ENCODE results near the gene TRAPPC1.
A peak's percentile ranks its signal among the peaks of the same experiment; 100 is the strongest.

The TRAPPC1 gene

DNA sequence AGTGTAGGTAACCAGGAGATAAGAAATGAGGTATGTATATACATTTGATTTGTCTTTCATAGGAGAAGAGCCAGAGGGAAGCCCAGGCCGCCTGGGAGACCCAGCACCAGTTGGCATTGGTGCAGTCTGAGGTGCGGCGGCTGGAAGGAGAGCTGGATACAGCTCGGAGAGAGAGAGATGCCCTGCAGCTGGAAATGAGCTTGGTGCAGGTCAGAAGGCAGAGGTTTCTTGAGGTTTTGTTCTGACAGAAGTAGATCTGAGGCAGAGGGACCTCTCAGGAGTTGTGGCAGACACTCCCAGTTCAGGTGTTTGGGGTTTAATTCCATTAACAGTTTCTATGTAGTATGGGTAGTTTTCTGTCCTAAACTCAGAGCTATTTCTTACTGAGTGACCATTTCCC lies 8.3 kb upstream of the TRAPPC1 start:
- no peak for DNase-seq

DNA sequence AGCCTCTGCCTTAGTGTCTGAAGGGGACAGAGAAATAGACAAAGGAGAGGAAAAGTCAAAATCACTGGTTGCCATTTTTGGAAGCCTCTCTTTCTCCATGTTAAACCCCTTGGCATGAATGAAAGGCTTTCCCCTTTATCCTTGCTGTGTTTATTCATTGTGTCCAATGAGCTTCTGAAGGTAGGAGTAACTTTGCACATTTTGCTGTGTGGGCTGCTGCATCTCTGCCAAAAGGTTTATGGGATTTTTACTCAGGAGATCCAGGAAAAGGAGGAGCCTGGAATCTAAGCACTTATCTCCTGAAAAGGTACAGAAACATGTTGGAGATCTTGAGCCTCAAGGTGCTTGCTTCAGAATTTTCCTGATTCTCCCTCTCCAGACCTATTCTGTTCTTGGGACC lies 4.1 kb upstream of the TRAPPC1 start:
- no peak for DNase-seq

DNA sequence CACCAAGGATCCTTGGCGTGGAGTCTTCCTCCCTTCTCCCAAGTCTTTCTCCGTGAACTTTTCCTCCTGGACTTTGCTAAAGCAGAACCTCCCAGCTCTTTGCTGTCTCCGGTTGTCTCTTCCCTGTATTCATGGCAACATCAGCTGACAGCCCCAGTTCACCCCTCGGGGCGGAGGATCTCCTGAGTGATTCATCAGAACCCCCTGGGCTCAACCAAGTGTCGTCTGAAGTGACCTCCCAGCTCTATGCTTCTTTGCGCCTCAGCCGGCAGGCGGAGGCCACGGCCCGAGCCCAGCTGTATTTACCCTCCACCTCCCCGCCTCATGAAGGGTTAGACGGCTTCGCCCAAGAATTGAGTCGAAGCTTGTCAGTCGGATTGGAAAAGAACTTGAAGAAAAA lies 1.2 kb upstream of the TRAPPC1 start:
- DNase-seq, result peak; percentile 30

DNA sequence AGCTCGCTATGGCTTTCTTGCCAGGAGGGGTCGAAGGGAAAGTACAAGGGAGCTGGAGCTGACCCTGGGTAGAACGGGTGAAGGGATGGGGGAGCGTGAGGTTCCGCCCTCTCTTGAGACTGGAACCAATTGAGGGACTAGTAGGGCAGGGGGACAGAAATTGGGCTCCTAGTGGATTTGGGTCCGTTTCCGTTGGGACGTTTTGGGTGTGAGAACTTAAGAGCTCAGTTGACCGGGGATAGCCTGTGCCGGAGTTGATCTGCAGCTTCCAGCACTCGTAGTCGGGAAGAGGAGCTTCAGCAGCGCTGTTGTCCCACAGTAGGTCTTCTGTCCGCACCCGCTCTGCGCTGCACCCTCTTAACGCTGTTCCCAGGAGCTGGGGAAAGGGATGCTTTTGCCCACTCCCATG lies 741 bp upstream of the TRAPPC1 start:
- no peak for DNase-seq

DNA sequence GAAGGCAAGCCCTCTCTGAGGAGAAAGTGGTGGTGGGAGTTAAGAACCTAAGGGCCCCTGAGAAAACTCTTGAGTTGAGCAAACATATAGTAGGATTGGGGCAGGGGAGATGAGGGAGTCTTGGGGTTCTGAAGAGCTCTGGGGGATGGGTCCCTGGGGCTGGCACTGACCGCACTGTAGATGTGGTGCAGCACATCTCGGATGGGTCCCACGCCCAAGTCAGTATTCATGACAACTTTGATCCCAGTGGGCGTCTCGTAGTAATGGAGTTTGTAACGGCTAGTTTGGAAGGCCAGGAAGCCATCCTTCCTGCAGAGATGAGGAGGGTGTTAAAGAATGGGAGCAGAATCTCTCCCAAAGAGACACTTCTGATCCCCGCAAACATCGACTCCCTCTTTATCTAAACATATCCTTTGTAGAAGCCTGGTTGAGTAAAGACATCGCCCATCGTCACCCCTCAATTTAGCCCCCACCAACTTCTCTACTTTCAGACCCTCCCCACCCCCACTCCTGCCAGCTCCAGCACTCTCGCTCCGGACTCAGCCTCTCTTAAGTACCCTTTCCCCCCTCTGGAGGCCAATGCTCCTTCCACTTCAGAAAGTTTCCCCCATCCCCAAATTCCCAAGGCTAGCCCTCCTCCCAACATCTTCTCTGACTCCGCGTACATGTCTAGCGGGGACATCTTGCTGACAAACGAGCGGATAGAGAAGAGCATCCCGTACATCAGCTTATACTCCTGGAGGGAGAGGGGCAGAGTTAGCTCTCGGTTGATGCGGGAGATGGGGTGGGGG lies 710 bp downstream of the TRAPPC1 start:
- no peak for DNase-seq

DNA sequence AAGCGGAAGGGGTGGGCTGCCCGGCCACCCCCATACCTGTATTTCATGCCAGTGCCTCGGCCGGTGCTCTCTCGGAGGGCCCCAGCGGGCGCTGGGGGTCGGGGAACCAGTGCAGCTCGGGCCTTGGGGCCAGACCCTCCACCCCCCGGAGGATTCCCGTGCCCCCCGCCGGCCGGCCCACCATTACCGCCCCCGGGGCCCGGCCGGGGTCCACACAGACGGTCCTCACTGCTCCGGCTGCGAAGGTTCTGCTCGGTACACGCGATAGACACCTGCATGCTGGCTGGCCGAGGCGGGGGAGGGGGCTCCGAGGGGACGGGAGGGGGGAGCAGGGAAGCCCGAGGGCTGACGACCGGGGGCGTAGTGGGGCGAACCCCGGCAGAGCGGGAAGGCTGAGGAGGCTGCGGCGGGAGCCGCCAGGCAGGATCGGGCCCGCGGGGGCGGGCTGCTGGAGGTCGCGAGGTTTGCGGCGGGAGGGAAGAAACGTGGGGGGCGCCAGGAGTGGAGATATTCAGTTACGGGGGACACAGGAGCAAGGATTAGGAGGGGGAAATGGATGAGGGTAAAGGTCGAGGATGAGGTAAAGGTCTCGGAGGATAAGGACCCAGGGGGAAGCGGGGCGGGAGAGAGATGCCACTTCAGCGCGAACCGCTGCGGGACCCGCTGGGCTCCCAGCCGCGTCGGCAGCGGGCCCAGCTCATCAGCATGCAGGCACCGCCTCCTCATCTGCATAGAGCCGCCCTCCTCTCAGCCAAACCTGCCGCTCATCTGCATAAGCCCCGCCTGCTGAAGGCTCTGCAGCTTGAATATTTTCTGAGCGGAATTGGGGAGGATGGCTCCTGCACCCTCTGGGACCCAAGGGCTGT lies 2.4 kb downstream of the TRAPPC1 start, which contains the start of gene KCNAB3:
Gene KCNAB3 (minus strand): TSS at position 699 of the 866 bp plus-strand sequence. CDS start 421 bp downstream, at position 278.
- peak; percentile 67 for DNase-seq

DNA sequence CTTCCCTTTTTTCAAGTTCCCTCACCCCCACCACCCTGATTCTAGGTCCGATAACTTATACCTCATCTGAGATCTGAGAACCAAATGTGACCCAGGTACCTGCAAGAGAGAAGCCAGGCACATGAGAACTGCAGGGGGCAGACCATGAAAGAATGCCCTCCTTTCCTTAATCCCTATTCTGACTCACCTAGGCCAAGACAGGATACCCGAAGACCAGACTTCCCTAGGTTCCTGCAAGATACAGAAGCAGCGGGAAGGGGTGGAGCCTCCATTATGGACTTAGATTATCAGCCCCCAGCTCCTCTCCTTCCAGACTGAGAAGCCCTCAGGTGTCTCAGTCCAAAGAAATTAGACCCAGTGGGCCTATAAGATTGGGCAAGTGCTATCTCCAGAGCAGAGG lies 4.2 kb downstream of the TRAPPC1 start:
- no peak for DNase-seq

DNA sequence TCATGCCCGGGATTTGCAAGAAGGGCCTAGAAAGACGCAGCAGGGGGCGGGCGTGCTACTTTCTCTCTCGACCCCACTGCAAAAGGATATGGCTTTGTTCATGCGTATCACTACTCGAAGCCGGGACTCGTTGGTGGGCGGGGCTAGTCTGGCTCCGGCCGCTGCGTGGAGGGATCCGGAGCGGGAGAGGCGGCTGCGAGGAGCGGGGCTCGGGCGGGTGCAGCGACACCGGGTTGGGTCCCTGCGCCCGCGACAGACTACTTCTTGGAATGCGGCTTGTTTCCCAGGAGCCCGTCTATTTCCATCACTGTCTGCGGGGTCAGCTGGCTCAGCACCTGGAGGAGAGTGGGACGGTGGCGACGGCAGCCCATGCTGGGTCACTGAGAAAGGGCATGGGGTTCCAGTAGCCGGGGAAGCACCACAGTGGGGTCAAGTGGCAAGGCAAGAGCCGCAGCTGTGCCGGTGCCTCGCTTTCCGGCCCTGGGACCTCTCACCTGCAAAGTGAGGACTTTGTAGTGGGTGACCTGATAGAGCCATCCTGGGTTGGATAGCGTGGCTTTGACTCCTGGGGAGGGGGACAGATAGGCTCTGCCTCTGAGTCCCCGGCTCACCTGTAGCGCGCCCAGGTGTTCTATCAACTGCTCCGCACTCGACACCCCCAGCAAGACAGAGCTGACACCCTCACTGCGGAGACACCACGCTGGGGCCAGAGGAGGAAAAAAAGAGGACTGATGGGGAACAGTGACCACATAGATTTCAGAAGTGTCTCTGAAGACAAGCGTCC lies 8.7 kb downstream of the TRAPPC1 start:
- DNase-seq, result peak; percentile 89

DNA sequence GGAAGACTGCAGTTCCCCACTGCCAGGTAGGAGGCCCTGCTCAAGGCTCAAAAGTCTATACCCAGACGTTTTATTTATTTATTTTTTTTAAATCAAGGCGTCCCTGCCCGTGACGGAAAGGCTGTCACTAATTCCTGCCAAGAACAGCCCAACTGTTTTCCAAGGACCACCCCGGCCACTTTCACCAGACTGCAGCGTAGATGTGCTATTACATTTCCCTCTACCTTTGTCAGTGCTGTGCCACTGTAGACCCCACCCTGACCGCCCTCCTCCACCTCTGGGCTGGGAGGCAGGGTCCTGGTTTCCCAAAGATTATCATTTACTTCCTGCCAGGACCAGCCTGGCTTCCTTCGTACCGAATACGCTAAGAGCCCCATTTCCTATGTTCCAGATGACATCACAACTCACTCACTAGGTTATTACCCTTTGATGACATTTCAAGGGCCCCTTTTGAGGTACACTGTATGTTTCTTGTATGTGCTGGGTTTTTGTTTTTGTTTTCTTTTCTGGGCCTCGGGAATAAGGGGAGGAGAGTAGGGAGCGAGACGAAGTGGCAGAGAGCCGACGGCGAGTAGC lies 9.4 kb downstream of the TRAPPC1 start:
- no peak for DNase-seq

DNA sequence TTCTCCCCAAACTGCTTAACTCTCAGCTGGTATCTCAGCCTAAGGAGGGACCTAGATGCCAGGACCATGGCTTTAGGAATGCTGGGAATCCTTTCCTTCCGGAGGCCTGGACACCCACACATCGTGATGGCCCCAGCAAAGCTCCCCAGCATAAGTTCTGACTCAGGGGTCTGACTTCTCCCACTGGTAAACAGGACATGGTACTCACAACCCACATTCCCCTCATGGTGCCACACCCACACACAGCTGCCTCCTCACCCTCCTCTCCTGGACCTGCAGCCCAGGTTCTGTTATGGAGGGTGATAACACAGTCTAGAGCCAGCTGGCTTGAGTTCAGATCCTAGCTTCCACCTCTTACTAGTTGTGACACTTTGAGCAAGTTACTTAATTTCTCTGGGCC lies 14.9 kb downstream of the TRAPPC1 start:
- DNase-seq, result no peak

DNA sequence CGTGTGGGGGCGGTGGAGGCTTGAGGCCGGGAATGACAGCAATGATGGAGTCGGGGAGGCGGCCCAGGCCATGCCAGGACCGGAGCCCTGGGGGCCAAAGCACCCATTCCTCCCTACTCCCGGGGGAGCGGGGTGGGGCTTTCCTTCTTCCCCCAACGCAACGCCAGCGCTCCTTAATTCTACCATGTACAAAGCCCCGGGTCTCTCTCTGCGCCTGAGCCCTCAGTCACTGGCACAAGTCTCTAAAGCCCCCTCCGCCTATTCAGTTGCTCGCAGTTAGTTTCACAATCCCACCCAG lies 15.4 kb downstream of the TRAPPC1 start:
- no peak for DNase-seq

DNA sequence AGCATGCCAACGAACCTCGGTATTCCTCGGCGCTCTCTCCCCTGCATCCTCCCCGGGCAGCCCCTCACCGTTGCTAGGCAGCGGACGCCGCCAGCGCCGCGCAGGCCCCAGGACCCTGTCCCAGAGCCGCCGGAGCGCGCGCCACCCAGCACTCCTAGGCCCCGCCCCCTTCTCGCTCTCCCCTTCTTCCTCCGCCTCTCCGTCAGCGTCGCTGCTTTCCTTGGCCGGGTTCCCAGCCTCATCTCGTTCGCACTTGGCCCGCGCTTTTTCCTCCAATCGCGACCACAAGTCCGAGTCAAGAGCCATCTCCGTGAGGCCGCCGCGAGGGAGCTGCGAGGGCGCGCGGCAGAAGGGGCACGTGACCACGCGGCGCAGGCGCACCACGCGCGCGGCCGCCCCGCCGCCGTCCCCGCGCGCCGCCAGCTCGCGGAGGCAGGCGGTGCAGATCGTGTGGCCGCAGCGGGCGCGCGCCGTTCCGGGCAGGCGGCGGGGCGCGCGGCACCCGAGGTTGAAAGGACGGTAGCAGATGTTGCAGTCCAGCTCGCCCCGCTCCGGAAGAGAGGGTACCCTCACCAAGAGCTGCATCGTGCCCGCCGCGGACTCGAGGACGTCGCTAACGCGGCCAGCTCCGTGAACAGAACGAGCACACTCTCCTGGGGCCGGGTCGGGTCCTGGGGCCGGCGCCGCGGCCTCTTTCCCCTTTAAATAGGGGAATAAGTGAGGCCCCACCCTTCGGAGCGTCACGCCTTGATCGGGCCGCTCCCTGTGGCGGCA lies 15.9 kb downstream of the TRAPPC1 start, which contains the start of gene RNF227:
Gene RNF227 (minus strand): TSS at position 679 of the 774 bp plus-strand sequence. CDS start 94 bp downstream, at position 585.
- DNase-seq, result peak; percentile 88

DNA sequence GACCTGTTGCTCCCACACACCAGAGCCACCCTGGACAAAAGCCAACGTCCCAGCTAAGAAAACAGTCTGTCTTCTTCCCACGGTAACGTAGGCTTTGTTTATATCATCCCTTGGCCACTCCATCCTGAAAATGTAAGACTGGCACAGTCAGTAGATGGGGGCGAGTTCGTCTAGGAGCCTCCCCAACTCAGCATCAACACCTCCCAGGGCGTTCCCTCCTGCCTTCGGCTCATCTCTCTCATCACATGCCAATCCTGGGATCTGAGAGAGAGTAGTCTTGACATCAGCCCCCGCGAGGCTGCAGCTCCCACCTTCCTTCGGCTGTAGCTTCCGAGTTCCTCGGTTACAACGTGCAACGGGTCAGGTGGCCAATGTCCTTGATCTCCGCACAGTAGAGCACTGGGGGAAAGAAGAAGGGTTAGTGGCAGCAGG lies 16.6 kb downstream of the TRAPPC1 start:
- no peak for DNase-seq

DNA sequence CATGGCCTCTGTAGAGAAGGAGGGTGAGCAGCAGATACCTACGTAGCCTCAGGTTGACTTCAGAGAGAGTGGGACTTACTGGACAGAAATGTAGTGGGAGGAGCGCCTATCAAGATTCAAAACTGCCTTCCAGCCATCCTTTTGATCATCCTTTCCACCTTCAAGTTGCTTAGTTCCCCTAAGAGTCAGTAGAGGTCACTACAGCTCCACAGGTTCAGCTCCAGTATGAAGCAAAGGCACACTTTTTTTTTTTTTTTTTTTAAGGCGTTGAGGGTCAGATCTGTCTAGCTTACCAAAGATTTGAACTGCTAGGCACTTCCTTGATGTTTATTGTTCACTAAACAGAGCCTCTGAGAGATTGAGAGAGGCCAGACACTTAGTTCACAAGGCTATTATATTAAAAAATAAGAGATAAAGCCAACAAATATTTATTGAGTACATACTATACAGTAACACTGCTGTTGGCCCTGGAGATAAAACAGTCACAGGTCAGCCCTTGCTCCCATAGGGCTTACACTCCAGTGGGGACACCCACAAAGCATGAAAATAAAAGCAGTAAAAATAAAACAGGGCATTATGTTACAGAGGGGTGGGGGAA lies 18.7 kb downstream of the TRAPPC1 start:
- DNase-seq, result peak; percentile 85

DNA sequence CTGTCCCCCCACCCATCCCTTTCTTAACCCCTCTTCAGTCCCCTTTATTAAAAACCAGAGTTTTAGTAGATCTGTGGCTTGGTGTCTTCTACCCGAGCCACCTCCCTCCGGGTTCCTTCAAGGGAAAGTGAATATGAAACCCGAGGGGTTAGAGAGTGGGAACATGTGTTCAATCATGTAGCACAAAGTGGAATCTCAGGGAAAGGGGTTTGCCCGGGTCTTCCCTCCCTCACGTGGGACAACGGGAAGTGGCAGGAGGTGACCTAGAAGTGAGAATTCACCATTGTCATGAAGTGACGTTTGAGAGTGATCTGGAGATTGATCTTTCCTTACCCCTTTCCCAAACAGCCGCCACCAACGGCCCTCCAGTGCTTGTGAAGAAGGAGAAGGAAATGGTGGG lies 20.6 kb downstream of the TRAPPC1 start:
- no peak for DNase-seq

DNA sequence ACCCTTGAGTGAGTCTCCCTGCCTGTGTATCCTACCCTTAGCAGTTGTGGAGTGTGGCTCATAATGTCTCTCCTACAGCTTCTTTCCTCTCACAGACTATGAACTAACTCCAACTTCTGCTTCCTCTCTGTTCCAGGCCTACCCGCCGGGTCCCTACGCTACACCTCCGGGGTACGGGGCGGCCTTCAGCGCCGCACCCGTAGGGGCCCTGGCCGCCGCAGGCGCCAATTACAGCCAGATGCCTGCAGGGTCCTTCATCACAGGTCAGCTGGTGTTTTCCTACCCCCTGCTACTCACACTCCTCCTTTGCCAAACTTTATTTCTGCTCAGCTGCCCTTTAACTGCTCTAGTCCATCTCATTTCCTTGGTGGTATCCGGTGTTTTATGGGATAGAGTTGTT lies 21.0 kb downstream of the TRAPPC1 start:
- DNase-seq, result no peak

DNA sequence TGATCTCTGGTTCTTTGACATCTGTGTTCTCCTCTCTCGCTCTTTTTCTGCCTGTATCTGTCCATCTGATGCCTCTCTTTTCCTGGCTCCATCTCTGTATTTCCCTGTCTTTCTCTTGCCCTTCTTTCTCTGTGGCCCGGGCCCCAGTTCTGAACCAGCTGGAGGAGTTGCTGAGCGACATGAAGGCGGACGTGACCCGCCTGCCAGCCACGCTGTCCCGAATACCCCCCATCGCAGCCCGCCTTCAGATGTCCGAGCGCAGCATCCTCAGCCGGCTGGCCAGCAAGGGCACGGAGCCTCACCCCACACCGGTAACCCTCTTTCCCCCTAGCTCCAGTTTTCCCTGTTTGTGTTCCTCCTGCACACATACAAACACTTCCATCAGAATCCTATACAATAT lies 21.5 kb downstream of the TRAPPC1 start:
- no peak for DNase-seq

DNA sequence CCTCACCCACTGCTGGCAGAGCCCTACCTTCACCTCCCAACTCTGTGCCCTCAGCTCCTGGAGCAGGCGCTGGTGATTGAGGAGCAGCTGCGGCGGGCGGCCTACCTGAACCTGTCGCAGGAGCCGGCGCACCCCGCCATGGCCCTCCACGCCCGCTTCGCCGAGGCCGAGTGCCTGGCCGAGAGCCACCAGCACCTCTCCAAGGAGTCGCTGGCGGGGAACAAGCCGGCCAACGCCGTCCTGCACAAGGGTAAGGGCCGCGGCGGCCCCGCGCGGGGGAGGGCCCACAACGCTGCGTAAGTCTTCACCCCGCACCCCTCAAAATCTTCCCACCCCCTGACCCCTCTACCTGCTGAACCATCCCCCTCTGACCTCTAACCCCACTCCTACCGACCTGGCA lies 22.7 kb downstream of the TRAPPC1 start:
- no peak for DNase-seq

DNA sequence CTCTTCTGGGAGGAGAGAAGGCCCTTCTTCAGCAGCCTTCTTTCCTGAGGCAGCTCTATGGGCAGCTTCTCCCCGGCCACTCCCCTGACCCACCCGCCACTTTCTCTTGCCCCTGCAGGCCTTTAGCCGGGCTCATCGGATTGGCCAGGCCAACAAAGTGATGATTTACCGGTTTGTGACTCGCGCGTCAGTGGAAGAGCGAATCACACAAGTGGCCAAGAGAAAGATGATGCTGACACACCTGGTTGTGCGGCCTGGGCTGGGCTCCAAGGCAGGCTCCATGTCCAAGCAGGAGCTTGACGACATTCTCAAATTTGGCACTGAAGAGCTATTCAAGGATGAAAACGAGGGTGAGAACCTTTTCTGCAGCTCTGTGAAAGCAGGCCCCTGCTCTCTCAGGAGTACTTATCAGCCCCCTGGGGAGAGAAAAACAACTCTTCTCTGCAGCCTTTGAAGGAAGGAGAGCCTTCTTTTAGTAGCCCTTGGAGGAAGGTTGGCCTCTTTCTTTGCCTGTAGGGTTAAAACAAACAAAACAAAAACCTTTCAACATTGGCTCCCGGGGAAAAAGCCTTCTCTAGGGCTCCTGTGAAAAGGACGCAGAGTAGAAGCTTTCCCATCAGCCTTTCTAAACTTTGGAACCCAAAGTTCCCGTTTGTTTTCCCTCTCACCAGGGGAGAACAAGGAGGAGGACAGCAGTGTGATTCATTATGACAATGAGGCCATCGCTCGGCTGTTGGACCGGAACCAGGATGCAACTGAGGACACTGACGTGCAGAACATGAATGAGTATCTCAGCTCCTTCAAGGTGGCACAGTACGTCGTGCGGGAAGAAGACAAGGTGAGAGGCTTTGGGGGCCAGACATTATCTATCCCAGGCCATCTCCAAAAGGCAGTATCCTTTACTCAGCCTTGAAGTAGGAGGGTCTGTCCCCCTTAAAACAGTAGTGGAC lies 28.3 kb downstream of the TRAPPC1 start:
- no peak for DNase-seq

DNA sequence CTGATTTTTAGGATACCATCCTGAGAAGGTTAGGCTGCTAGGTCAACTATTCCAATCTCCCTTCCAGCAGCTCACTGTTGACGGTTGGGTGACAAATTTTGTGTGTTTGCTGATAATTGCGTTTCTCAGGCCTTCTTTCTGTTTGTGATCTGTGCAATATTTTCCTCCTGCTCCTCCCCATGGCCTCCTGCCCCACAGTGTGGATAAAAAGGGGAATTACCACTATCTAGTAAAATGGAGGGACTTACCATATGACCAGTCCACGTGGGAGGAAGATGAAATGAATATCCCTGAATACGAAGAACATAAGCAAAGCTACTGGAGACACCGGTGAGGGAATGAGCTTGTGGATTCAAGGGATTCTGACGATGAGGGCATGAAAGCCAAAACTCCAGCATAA lies 34.0 kb downstream of the TRAPPC1 start:
- peak; percentile 51 for DNase-seq

All from CD4-positive, alpha-beta T cell treated with Interleukin-10 for 1 hour (primary cell).